Activated CD4-positive, CD25-positive, alpha-beta regulatory T cell treated with anti-CD3 and anti-CD28 coated beads, Interleukin-2, amount 50 U/mL, for 72 hours (primary cell): Measurements from ENCODE around the gene ARF1.
A peak's percentile ranks its signal among the peaks of the same experiment; 100 is the strongest.

ENCODE experiments used
- DNase-seq: peaks from one replicate; pipeline ENCODE4 v3.0.0; 2021

ARF1 gene

DNA sequence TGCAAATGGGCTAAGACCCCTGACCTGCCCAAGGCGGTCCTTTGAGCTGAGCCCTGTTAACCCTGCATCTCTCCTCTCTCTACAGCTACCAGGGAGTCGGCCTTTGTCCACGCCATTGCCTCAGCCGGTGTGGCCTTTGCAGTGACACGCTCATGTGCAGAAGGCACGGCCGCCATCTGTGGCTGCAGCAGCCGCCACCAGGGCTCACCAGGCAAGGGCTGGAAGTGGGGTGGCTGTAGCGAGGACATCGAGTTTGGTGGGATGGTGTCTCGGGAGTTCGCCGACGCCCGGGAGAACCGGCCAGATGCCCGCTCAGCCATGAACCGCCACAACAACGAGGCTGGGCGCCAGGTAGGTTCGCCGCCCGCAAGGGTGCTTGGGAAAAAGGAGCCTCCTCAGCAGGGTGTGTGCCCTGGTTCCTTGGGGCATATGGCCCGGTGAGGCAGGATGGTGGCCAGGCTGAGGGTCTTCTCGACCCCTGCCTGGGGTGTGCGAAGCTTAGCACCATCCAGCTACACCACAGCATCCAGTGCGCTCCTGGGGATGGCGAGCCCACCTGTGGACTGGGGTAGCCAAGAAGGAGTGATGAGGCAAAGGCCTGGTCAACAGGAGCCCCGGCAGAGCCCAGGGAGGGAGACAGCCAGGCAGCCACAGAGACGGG, 31.8 kb upstream of the ARF1 start:
- no peak for DNase-seq

DNA sequence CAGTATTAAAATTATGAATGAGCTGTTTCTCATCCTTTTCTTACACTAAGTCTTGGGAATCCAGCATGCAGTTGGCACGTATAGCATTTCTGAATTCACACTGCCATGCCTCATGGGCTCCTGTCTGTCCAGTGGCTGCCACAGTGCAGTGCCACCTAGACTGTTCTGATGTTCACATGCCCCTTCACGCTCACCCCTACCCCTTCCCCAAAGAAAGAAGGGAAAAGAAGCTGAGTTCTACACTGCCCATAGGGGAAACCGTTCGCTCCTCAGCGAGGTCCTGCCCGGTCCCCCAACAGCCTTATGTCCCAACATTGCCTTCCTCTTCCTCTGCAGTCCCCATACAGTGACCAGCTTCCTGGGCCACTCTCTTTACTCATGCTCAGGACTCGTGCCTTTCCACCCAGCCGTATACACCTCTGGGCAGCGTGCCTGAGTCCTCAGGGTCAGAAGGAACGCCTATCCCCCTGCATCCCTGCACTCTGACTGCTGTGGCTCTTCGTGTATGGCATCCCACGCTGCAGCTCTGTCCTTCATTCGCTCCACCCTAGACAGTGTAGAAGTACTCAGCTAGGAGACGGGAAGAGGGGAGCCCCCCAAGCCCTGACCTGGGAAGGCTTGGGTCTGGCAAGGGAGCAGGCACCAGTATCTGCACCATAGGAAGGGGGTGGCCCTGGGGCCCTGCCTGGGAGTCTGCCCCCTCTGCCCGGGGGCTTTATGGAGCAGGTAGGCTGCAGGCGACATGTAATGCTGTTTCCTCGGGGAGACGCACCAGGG, 24.1 kb upstream of the ARF1 start:
- no peak for DNase-seq

DNA sequence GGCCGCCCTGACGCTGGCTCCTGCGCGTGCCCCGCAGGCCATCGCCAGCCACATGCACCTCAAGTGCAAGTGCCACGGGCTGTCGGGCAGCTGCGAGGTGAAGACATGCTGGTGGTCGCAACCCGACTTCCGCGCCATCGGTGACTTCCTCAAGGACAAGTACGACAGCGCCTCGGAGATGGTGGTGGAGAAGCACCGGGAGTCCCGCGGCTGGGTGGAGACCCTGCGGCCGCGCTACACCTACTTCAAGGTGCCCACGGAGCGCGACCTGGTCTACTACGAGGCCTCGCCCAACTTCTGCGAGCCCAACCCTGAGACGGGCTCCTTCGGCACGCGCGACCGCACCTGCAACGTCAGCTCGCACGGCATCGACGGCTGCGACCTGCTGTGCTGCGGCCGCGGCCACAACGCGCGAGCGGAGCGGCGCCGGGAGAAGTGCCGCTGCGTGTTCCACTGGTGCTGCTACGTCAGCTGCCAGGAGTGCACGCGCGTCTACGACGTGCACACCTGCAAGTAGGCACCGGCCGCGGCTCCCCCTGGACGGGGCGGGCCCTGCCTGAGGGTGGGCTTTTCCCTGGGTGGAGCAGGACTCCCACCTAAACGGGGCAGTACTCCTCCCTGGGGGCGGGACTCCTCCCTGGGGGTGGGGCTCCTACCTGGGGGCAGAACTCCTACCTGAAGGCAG, 23.4 kb upstream of the ARF1 start:
- no peak for DNase-seq

DNA sequence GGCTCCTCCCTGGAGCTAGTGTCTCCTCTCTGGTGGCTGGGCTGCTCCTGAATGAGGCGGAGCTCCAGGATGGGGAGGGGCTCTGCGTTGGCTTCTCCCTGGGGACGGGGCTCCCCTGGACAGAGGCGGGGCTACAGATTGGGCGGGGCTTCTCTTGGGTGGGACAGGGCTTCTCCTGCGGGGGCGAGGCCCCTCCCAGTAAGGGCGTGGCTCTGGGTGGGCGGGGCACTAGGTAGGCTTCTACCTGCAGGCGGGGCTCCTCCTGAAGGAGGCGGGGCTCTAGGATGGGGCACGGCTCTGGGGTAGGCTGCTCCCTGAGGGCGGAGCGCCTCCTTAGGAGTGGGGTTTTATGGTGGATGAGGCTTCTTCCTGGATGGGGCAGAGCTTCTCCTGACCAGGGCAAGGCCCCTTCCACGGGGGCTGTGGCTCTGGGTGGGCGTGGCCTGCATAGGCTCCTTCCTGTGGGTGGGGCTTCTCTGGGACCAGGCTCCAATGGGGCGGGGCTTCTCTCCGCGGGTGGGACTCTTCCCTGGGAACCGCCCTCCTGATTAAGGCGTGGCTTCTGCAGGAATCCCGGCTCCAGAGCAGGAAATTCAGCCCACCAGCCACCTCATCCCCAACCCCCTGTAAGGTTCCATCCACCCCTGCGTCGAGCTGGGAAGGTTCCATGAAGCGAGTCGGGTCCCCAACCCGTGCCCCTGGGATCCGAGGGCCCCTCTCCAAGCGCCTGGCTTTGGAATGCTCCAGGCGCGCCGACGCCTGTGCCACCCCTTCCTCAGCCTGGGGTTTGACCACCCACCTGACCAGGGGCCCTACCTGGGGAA, 22.7 kb upstream of the ARF1 start:
- DNase-seq = peak; percentile 70

DNA sequence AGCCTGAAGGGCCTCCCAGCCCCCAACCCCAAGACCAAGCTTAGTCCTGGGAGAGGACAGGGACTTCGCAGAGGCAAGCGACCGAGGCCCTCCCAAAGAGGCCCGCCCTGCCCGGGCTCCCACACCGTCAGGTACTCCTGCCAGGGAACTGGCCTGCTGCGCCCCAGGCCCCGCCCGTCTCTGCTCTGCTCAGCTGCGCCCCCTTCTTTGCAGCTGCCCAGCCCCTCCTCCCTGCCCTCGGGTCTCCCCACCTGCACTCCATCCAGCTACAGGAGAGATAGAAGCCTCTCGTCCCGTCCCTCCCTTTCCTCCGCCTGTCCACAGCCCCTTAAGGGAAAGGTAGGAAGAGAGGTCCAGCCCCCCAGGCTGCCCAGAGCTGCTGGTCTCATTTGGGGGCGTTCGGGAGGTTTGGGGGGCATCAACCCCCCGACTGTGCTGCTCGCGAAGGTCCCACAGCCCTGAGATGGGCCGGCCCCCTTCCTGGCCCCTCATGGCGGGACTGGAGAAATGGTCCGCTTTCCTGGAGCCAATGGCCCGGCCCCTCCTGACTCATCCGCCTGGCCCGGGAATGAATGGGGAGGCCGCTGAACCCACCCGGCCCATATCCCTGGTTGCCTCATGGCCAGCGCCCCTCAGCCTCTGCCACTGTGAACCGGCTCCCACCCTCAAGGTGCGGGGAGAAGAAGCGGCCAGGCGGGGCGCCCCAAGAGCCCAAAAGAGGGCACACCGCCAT, 21.9 kb upstream of the ARF1 start:
- DNase-seq = no peak

DNA sequence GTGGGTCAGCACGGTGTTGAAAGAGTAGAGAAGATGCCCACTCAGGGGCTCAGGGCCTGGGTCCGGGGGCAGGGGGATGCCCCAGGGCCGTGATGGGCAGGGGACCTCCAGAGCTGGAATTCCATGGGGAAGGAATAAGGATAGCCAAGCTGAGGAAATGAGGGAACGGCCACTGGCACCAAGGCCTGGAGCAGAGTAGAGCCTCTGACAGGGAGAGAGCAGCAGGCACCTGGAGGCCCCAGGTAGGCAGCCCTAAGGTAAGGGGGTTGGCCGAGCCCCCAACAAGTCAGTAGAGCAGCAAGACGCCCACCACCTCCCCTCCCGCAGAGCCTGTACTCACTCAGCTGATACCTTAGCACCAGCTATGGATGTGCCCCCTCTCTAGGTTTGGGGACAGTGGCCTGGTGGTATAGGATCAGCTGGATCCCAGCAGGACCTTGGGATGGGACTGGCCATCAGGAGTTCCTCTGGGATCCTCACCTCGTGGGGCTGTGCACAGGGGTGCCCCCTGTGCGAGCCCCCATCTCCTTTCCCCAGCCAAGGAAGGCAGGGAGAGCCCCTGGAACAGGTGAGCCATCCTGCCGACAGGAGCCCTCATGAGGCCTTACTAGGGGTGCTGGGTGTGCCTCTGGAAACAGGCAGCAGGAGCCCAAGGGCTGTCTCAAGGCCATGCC, 21.0 kb upstream of the ARF1 start:
- DNase-seq = no peak

DNA sequence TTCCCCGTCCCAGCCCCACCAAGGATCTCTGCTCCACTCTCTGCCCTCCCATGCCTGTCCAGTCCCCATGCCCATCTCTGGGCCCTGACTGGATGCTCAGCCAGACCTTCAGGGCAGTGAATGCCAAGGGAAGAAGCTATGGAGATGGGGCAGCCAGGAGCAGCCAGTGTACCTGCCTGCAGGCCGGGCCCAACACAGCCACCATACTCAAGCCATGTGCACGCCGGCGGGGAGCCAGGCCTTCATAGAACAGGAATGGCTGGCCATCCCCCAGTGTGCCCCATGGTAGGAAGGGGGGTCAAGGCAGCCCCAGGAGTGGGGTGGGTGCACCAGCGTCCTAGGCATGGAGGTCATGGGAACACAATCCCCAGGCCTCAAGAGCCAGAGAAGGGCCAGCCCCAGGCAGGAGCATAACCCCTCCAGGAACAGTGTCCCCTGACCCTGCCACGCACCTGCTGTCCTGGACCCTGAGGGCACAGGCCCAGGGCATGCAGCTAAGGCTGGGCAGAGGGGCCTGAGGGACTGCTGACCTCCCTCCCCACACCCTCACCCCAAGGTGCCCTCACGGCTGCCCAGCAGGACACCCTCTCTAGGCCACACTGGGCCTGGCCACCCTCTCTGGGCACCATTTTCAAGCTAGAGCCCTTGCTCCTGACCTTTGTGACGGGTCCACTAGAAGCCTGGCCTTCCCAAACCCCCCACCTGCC, 20.3 kb upstream of the ARF1 start:
- DNase-seq = no peak

DNA sequence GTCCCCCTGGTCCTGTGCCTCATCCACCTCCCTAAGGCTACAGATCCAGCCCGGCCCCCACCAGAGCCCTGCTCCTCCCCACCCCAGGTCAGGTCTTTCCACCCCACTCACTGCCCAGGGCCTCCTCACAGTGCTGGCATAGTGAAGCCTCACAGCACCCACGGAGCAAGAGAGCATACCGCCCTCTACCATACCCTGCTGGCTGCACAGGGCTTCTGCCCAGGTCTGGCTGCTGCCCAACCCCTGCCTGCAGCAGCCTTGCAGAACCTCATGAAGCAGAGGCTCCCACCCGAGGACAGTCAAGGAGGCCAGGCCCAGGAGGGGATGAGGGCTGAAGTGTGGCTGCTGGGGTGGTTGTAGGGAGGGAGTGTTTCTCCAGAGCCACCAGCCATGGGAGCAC, 19.7 kb upstream of the ARF1 start:
- no peak for DNase-seq

DNA sequence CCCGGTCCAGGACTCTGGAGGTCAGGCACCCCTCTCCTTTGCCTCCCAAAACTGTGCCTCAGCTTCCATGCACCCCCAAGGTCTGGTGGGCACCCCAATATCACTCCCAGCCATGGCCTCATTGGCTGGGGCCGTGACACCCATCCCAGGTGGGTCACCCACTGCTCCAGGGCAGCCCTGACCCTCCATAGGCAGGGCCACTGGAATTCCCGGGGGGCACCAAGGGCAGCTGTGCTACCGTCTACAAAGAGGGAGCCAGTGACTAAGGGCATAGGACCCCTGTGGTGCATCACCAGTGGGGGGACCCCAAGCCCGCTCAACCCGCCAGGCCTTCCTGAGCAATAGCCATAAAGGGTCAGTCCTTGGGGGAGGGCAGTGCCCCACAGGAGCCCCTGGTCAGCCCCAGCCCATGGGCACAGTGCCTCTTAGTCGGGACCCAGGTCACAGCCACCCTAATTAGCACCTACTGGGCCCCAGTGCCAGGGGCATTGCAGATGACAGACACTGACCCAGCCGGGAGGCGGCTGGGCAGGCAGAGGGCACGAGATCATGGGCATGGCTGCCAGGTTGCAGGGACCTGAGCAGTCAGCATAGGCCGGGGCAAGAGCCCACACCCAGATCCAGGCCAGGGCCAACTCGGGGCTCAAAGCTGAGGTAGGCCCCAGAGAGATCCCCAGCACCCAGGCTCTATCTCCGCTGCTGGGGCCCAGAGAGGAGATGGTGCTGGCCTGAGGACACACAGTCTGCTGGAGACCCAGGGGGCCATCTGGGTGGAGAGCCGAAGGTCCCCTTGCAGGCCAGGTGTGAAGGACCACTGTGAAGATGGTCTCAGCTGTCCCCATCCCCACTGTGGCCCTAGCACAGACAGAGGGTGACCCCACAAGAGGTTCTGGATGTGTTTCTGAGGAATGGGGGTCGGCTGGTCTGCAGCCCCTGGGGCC, 19.0 kb upstream of the ARF1 start:
- DNase-seq = no peak

DNA sequence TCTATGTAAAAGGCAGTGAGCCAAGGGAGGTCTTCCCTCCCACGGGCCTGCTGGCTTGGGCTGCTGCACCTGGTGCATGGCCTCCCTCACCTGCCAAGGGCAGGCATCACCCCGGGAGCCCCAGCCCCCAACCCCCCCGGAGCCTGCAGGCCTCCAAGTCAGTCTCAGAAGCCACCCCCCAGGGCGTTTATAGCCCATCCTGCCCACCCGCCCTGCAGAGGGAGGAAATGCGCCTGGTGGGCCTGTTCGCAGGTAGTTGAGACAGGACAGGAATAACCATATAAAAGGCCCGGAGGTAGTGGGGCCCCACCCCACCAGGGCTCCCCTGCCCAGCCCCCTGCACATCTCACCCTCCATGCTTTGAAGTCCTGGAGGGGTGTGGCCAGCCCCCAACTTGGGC, 18.2 kb upstream of the ARF1 start:
- no peak for DNase-seq

DNA sequence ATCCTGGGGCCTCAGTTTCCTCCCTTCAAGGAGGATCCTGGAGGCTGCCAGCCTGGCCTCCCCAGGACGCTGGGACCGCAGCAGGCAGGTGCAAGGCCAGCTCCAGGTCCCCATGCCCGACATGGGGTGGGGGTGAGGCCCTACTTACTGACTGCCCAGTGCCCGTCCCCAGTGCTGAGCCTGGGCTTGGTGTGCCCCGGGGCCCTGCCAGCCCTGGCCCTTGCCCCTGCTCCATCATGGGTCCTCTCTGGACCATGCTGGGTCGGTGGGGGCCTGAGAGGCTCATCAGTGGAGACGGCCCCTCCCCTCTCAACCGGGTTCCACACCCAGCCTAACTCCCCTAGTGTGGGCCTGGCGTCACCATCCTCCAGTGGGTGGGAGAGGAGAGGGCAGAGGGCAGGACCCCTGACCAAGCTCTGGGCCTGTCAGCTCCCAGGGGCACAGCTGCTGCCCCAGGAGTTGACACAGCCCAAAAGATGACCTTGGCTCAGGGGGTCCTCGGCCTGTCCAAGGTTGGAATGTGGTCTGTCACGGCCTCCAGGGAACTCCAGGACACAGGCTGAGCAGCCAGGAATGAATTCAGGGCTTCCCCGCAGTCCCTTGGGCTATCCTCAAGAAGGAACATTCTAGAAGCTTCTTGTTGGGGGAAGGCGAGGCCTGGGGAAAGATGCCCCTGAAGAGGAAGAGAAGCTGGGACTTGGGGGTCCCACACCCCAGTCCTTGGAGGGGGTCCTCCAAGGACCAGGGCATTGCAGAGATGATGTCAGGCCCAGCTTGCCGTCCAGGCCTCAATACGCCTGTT, 17.6 kb upstream of the ARF1 start:
- DNase-seq = no peak

DNA sequence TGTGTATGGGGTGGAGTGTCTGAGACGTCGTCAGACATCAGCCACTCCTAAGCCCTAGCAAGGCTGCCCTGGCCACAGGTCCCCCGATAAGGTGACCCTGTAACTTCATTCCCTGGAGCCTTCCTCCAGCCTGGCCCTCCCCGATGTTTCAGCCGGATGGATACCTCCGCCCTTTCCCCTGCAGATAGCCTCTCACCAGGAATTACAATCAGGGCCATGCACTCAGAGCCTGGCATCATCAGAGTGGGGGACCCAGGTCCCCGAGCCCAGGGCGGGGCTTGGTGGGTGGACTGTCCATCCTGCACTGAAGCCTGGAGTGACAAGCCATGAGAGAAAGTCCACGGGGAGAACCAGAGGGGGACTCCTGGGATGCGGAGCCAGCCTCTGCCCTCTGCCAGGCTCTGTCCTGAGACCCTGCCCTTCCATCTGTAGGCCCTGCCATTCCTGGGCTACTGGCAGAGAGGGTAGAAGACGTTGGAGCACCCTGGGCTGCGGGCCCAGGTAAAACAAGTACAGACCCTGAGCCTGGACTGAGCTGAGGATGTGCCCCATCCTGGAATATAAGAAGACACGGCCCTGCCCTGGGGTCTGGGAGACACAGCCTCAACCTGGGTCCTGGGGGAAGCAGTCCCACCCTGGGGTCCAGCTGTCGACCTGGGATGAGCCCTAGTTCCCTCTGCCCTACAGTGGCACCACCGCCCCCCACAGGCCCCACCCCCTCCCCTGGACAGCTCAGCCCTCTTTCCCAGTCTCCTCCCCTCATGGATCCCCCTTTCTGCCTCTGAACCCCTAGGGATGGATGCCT, 16.8 kb upstream of the ARF1 start:
- DNase-seq = no peak

DNA sequence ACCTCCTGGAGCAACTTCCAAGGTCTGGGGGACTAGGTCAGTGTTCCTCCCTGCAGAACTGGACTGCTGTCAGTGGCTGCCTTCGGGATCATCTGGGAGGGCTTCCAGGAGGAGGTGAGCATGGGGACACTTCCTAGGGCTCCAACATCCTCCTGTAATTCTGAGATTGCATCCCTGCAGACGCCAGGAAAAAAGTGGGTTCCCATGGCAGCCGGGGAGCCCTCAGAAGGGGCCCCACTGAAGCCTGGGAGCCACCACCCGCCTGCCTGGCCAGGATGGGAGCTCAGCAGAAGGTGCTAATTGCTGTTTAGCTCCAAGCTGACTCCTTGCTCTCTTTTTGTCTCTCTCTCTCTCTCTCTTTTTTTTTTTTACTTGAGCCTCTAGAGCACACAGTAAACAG, 16.1 kb upstream of the ARF1 start:
- DNase-seq = no peak

DNA sequence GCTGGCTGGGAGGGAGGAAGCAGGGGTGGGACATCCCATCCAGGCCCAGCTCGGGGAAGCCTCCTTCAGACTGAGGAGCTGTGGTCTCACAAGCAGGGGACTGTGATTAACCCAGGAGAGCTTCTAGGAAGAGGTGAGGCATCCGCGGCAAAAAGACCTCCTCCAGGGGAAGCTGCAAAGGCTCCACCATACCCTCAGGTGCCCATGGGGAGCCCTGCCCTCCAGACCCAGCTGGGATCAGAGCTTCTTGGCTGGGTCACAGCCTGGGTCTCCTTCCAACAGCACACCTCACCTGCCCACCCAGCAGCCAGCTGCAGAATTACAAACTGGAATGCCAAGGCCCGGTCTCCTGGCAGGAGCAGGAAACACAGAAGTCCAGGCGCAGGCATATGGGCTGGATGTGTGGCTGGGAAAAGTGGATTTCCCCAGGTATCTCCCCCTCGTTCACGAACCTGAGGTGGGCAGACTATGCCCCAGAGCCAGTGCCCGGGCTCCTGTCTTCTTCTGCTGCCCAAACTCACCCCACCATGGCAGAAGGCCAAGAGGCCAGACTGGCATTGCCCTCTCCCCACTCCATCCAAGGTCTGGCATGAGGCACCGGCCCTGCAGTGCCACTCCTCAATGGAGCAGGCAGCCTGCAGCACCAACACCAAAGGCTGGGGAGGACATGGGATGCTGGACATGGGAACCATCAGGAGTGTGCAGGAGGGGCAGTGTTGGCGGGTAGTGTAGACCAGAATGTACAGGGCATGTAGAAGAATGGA, 15.4 kb upstream of the ARF1 start:
- no peak for DNase-seq

DNA sequence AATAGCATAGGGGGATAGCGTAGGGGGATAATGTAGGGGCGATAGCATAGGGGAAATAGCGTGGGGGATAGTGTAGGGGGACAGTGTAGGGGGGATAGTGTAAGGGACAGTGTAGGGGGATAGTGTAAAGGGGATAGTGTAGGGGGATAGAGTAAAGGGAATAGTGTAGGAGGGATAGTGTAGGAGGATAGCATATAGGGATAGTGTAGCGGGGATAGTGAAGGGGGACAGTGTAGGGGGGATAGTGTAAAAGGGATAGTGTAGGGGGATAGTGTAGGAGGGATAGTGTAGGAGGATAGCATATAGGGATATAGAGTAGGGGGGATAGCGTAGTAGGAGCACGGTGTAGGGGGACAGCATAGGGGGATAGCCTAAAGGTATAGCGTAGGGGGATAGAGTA, 14.1 kb upstream of the ARF1 start:
- DNase-seq = no peak

DNA sequence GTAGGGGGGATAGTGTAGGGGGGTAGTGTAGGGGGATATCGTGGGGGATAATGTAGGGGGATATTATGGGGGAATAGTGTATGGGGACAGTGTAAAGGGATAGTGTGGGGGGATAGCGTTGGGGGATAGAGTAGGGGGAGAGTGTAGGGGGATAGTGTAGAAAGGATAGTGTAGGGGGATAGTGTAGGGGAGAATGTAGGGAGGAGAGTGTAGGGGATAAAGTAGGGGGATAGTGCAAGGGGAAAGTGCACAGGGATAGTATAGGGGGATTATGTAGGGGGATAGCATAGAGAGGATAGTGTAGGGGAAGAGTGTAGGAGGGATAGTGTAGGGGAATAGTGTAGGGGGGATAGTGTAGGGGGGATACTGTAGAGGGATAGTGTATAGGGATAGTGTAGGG, 12.3 kb upstream of the ARF1 start:
- no peak for DNase-seq

DNA sequence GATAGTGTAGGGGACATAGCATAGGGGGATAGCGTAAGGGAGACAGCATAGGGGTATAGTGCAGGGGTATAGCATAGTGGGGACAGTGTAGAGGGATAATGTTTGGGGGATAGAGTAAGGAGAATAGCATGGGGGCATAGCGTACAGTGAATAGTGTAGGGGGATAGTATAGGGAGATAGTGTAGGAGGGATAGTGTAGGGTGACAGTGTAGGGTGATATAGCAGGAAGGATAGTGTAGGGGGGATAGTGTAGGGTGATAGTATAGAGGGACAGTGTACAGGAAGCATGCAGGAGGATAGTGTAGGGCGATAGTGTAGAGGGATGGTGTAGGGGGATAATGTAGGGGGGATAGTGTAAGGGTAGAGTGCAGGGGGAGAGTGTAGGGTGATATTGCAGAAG, 11.7 kb upstream of the ARF1 start:
- no peak for DNase-seq
